AG09309 (cell line): Measurements from ENCODE around the gene WDR54.

Experiments used
- DNase-seq: peaks from one replicate; pipeline ENCODE4 v3.0.0-alpha.2; 2010; ENCODE audit warnings: low read depth
- H3K4me3 ChIP-seq: 2 replicates; pipeline ENCODE4 v1.5.1; 2011; ENCODE audit warnings: mild to moderate bottlenecking, low read depth, low read length, moderate library complexity; ENCODE audit not compliant: control insufficient read depth
- CTCF ChIP-seq: IDR thresholded peaks from 2 replicates; pipeline ENCODE4 v1.5.1; 2011; ENCODE audit warnings: mild to moderate bottlenecking, low read depth, low read length, inconsistent platforms; ENCODE audit not compliant: insufficient read depth, control insufficient read depth; ENCODE audit errors: missing control alignments

The WDR54 gene

GRCh38 chr2:74421221-74421870 is at the start of gene WDR54, which contains the start of gene C2orf81:
WDR54 (plus strand) TSS chr2:74421730; CDS start chr2:74422154, 424 bp downstream.
C2orf81 (minus strand) TSS chr2:74421619; CDS start chr2:74421560, 59 bp downstream.
- DNase-seq: peak; percentile 24
- no peak for TF ChIP-seq CTCF
- H3K4me3 ChIP-seq: peak within 1 kb of the TSS; percentile 90

- no peak overlapping the region for H3K4me3 ChIP-seq
- TF ChIP-seq CTCF: no peak
- DNase-seq: no peak
Measured at GRCh38 chr2:74372674-74373073, 48.9 kb upstream of the WDR54 start.

- H3K4me3 ChIP-seq: no peak overlapping the region
- no peak for TF ChIP-seq CTCF
- no peak for DNase-seq
Measured at GRCh38 chr2:74373221-74373676, 48.3 kb upstream of the WDR54 start.

- no peak for TF ChIP-seq CTCF
- H3K4me3 ChIP-seq: no peak overlapping the region
- DNase-seq: no peak
Measured at GRCh38 chr2:74373985-74374384, 47.5 kb upstream of the WDR54 start.

- no peak for DNase-seq
- no peak for TF ChIP-seq CTCF
- no peak overlapping the region for H3K4me3 ChIP-seq
Measured at GRCh38 chr2:74374509-74375205, 46.9 kb upstream of the WDR54 start.

- no peak overlapping the region for H3K4me3 ChIP-seq
- no peak for TF ChIP-seq CTCF
- no peak for DNase-seq
Measured at GRCh38 chr2:74375838-74376237, 45.7 kb upstream of the WDR54 start.
